Natural killer cell (primary cell): ENCODE measurements around the gene SPDYE16. TPM values are rescaled to one million over a fixed set of nuclear protein-coding genes. Genes with fewer than 3 reads are reported as not detected.
"Not testable (repeated sequence)": the region's sequence is repeated elsewhere in the genome, so short reads cannot be mapped to it uniquely, and the experiment has no call there.

Experiments used
- ATAC-seq, 3 donors: fragments of 150-1000 bp in 2 of 3; fragments of 200-7000 bp in 1 of 3; cut with Tn5 transposase; 1 replicate in 1 of 3; 2 replicates in 2 of 3; pipeline ENCODE4 v1.10.0; 2021; ENCODE audit warnings: mild to moderate bottlenecking in 2 of 3, moderate library complexity in 2 of 3
- DNase-seq, 2 donors: peaks; one replicate each; pipeline versions ENCODE4 v3.0.0 to v3.0.0-alpha.2; 2013 to 2021; ENCODE audit warnings: mixed read lengths in 1 of 2
- H3K27ac ChIP-seq: one replicate; pipeline ENCODE4 v1.5.1; 2013; ENCODE audit warnings: mild to moderate bottlenecking, low read length
- H3K27me3 ChIP-seq: one replicate; pipeline ENCODE4 v1.6.1; 2013; ENCODE audit warnings: low read length; ENCODE audit not compliant: control insufficient read depth, insufficient read depth
- H3K36me3 ChIP-seq: one replicate; pipeline ENCODE4 v1.6.1; 2013; ENCODE audit warnings: low read length; ENCODE audit not compliant: control insufficient read depth, insufficient read depth
- H3K4me1 ChIP-seq: one replicate; pipeline ENCODE4 v1.6.1; 2013; ENCODE audit warnings: low read length; ENCODE audit not compliant: control insufficient read depth, insufficient read depth
- H3K4me3 ChIP-seq: one replicate; pipeline ENCODE4 v1.5.1; 2013; ENCODE audit warnings: low read length
- H3K9me3 ChIP-seq: one replicate; pipeline ENCODE4 v1.6.1; 2013; ENCODE audit warnings: low read length; ENCODE audit not compliant: control insufficient read depth, insufficient read depth
- H3K27ac Mint-ChIP-seq, 2 donors: one replicate each; pipeline ENCODE4 v1.8.0; 2022; ENCODE audit warnings: mild to moderate bottlenecking in 2 of 2, mixed read lengths in 2 of 2, moderate library complexity in 1 of 2
- H3K27me3 Mint-ChIP-seq, 2 donors: one replicate each; pipeline ENCODE4 v1.8.0; 2022; ENCODE audit warnings: low read depth in 2 of 2, mixed read lengths in 2 of 2
- H3K36me3 Mint-ChIP-seq: one replicate; pipeline ENCODE4 v1.8.0; 2022; ENCODE audit warnings: mixed read lengths
- H3K4me1 Mint-ChIP-seq, 2 donors: one replicate each; pipeline ENCODE4 v1.8.0; 2022; ENCODE audit warnings: mixed read lengths in 2 of 2
- H3K4me3 Mint-ChIP-seq: one replicate; pipeline ENCODE4 v1.8.0; 2022; ENCODE audit warnings: mild to moderate bottlenecking, moderate library complexity, mixed read lengths
- H3K9me3 Mint-ChIP-seq, 2 donors: one replicate each; pipeline ENCODE4 v1.8.0; 2022; ENCODE audit warnings: mixed read lengths in 2 of 2
- WGBS: methylation state at CpG from one replicate; pipeline ENCODE4 v1.1.7; 2013; ENCODE audit warnings: missing lambda C conversion rate; ENCODE audit not compliant: insufficient coverage; 5-methylcytosine and 5-hydroxymethylcytosine counted together
- intact Hi-C: fragments of 100-400 bp; cut with micrococcal nuclease; formaldehyde crosslinking; loops from one replicate; pipeline ENCODE4 v1.14.2; 2022
- total RNA-seq, 4 donors: library from RNA; stranded (reverse); fragments of 120-200 nt in 1 of 4; gene quantifications; one replicate each; pipeline versions ENCODE4 v1.2.3 to v1.2.4, GENCODE V29; 2013 to 2022
- TF ChIP-seq, protein P1 (sequence below): fragments of 200-600 bp; IDR thresholded peaks from one replicate; pipeline ENCODE4 v1.8.0; 2022; ENCODE audit warnings: antibody characterized with exemption

The SPDYE16 gene
- total RNA-seq, 3 donors from 2014 or later (not counting 1 experiment from before 2014, with no cell fraction given) = 0.32 to 1.4 TPM; not detected in 1

DNA sequence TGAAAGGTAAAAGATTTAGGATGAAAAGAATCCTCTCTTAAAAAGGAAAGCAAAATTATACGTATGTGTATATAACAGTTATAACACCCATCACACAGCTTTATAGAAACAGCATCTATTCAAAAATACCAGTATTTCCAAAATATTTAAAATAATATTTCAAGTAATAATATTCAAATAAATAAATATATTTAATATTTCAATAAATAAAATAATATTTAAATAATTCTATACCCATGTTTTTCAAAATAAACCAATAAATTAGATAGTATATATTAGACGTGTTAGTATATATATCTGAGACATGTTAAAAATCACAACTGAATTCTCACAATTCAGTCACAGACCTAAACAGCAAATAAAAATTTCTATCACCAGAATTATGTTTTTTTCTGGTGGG is 11.5 kb downstream of the SPDYE16 start:
- ATAC-seq, H3K9me3 ChIP-seq, intact Hi-C loops, H3K9me3 Mint-ChIP-seq, H3K27me3 Mint-ChIP-seq, H3K4me3 ChIP-seq, H3K4me1 Mint-ChIP-seq, H3K4me3 Mint-ChIP-seq, H3K27me3 ChIP-seq, H3K4me1 ChIP-seq, H3K27ac ChIP-seq, H3K36me3 ChIP-seq, H3K27ac Mint-ChIP-seq, DNase-seq, H3K36me3 Mint-ChIP-seq: not testable (repeated sequence)
- WGBS = no CpG with 5 or more reads among the region's 2 CpGs

DNA sequence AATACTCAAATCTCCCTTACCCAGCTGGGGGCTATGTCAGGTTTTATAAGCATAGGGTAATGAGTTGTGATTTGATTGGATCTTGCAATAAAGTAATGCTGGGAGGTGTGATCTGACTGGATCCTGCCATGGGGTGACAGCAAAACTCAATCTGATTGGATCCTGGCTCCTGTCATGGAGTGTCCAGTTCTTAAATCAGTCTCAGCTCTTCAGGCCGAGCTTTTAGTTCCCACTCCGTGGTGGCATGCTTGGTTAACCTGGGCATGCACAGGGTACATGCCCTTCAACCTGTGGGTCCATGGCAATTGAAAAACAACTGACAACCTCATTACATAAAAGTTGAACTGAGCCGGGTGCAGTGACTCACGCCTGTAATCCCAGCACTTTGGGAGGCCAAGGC is 16.9 kb downstream of the SPDYE16 start:
- H3K27ac Mint-ChIP-seq, H3K4me1 ChIP-seq, DNase-seq, intact Hi-C loops, H3K27me3 ChIP-seq, H3K36me3 Mint-ChIP-seq, H3K4me3 Mint-ChIP-seq, H3K36me3 ChIP-seq, H3K27ac ChIP-seq, H3K27me3 Mint-ChIP-seq, H3K9me3 ChIP-seq, ATAC-seq, H3K4me3 ChIP-seq, H3K4me1 Mint-ChIP-seq, H3K9me3 Mint-ChIP-seq: not testable (repeated sequence)
- 100% methylated on average over 2 of the region's 4 CpGs for WGBS

DNA sequence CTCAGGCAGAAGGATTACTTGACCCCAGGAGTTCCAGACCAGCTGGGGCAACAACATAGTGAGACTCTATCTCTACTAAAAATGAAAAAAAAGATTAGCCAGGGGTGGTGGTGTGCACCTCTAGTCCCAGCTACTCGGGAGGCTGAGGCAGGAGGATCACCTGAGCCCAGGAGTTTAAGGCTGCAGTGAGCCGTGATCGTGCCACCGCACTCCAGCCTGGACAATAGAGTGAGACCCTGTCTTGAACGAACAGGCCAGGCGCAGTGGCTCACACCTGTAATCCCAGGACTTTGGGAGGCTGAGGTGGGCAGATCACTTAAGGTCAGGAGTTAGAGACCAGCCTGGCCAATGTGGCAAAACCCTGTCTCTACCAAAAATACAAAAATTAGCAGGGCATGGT is 26.2 kb downstream of the SPDYE16 start:
- H3K9me3 Mint-ChIP-seq, H3K27me3 ChIP-seq, ATAC-seq, intact Hi-C loops, H3K9me3 ChIP-seq, H3K36me3 ChIP-seq, H3K4me1 ChIP-seq, H3K27ac Mint-ChIP-seq, DNase-seq, H3K4me3 ChIP-seq, H3K27ac ChIP-seq, H3K27me3 Mint-ChIP-seq, H3K4me3 Mint-ChIP-seq, H3K36me3 Mint-ChIP-seq, H3K4me1 Mint-ChIP-seq: not testable (repeated sequence)
- WGBS = 100% methylated on average over 4 of the region's 6 CpGs

DNA sequence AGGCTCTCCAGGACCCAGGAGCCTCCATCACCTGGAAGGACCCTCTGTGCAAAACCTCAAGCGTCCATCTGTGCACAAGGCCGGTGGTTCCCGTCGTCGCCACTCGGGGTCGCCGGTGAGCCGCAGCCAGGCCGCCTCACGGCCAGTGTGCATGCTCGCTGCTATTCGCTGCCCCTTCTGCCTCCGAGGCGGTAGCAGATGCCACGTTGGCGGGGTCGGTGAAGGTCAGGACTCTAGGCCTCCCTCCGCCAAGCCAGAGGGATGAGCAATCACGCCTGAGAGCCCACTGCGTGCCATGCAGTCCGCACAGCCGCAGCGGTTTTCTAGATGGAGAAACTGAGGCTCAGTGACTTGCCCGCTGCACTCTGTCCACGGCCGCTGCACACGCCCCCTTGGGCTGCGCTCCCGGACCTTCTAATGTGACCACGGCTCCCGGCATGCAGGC is 27.1 kb downstream of the SPDYE16 start:
- Histone ChIP-seq H3K27me3 (no peaks in the 10 kb centered on the region), H3K36me3 (no peaks in the 10 kb centered on the region), H3K4me3 (no peak overlapping the region), H3K27ac (no peak overlapping the region), H3K4me1 (peaks cover 4% of the 10 kb centered on the region), H3K9me3 (no peaks in the 10 kb centered on the region)
- H3K27ac Mint-ChIP-seq = no peak overlapping the region
- no peaks in the 10 kb centered on the region for H3K9me3 Mint-ChIP-seq
- intact Hi-C loops = no loop called here
- ATAC-seq (no peak), DNase-seq (peak in 1 of 2 donors; percentile 52)
- TF ChIP-seq, protein P1, sequence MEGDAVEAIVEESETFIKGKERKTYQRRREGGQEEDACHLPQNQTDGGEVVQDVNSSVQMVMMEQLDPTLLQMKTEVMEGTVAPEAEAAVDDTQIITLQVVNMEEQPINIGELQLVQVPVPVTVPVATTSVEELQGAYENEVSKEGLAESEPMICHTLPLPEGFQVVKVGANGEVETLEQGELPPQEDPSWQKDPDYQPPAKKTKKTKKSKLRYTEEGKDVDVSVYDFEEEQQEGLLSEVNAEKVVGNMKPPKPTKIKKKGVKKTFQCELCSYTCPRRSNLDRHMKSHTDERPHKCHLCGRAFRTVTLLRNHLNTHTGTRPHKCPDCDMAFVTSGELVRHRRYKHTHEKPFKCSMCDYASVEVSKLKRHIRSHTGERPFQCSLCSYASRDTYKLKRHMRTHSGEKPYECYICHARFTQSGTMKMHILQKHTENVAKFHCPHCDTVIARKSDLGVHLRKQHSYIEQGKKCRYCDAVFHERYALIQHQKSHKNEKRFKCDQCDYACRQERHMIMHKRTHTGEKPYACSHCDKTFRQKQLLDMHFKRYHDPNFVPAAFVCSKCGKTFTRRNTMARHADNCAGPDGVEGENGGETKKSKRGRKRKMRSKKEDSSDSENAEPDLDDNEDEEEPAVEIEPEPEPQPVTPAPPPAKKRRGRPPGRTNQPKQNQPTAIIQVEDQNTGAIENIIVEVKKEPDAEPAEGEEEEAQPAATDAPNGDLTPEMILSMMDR = no peak
- no peaks in the 10 kb centered on the region for H3K36me3 Mint-ChIP-seq
- no peaks in the 10 kb centered on the region for H3K27me3 Mint-ChIP-seq
- no peaks in the 10 kb centered on the region for H3K4me1 Mint-ChIP-seq
- H3K4me3 Mint-ChIP-seq = no peak overlapping the region
- WGBS = 17% methylated on average over 32 of the region's 32 CpGs

DNA sequence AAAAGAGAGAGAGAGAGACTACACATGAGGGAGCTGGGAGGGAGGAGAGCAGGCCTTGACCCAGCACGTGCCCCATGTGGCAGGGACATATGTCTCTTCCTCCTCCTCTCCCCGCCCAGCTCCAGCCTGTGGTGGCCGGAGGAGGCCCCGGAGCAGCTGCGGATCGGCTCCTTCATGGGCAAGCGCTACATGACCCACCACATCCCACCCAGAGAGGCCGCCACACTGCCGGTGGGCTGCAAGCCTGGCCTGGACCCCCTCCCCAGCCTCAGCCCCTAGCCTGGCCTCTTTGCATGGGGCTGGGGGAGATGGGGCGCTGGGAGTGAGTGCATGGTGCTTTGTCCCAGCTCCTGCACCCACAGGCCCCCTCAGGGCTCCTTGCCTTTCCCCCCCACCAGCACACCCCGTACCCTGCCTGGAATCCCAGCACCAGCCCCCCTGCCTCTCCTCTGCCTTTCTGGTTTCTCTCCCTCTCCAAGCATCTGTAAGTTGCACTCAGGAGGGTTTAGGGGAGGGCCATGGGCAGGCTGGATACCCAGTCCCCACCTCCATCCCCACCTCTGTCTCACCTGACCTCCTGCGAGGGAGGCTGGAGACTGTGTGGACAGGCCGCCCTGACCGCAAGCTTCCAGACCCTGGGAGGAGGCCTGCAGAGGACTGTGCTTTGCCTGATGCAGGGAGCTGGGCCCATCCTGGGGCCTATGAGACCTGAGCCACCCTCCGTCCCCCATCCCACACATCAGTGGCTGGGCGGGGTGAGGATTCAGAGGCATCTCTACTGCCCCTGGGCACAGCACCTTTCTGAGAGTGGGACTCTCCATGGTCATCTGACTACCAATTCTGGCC is 27.9 kb downstream of the SPDYE16 start:
- Histone ChIP-seq H3K27ac (no peak overlapping the region), H3K9me3 (no peaks in the 10 kb centered on the region), H3K36me3 (no peaks in the 10 kb centered on the region), H3K4me1 (peaks cover 4% of the 10 kb centered on the region), H3K27me3 (no peaks in the 10 kb centered on the region), H3K4me3 (no peak overlapping the region)
- intact Hi-C loops = no loop called here
- H3K4me1 Mint-ChIP-seq = no peaks in the 10 kb centered on the region
- ATAC-seq (no peak), DNase-seq (no peak)
- no peaks in the 10 kb centered on the region for H3K36me3 Mint-ChIP-seq
- TF ChIP-seq, protein P1 = no peak
- no peak overlapping the region for H3K27ac Mint-ChIP-seq
- WGBS = 94% methylated on average over 16 of the region's 16 CpGs
- no peaks in the 10 kb centered on the region for H3K9me3 Mint-ChIP-seq
- H3K27me3 Mint-ChIP-seq = no peaks in the 10 kb centered on the region
- H3K4me3 Mint-ChIP-seq = no peak overlapping the region
